ENCODE measurements around the gene RMND1. TPM values are rescaled to one million over a fixed set of nuclear protein-coding genes. Genes with fewer than 3 reads are reported as not detected.

Gene RMND1
- total RNA-seq, 1 donor = 30.7 TPM

GRCh38 chr6:151440498-151440897, 11.4 kb downstream of the RMND1 start:
- no peak for DNase-seq (ENCODE audit: low read depth)
- H3K4me3 ChIP-seq (ENCODE audit: low read depth, low read length) = no peak overlapping the region
- TF ChIP-seq CTCF (IDR thresholded peaks at IDR 0.05; ENCODE audit: insufficient read depth, low read depth, low read length) = no peak

GRCh38 chr6:151437401-151437800, 14.5 kb downstream of the RMND1 start:
- DNase-seq (ENCODE audit: low read depth) = peak; percentile 36
- no peak for TF ChIP-seq CTCF (IDR thresholded peaks at IDR 0.05; ENCODE audit: insufficient read depth, low read depth, low read length)
- no peak overlapping the region for H3K4me3 ChIP-seq (ENCODE audit: low read depth, low read length)

- peak; percentile 58 for DNase-seq (ENCODE audit: low read depth)
- no peak for TF ChIP-seq CTCF (IDR thresholded peaks at IDR 0.05; ENCODE audit: insufficient read depth, low read depth, low read length)
- H3K4me3 ChIP-seq (ENCODE audit: low read depth, low read length) = no peak overlapping the region
These were observed 15.1 kb downstream of the RMND1 start for GRCh38 chr6:151436802-151437201.

- H3K4me3 ChIP-seq (ENCODE audit: low read depth, low read length) = no peak overlapping the region
- peak; percentile 81 for DNase-seq (ENCODE audit: low read depth)
- no peak for TF ChIP-seq CTCF (IDR thresholded peaks at IDR 0.05; ENCODE audit: insufficient read depth, low read depth, low read length)
These were observed 15.6 kb downstream of the RMND1 start for GRCh38 chr6:151436300-151436699.

GRCh38 chr6:151434369-151434768, 17.6 kb downstream of the RMND1 start:
- H3K4me3 ChIP-seq (ENCODE audit: low read depth, low read length) = no peak overlapping the region
- TF ChIP-seq CTCF (IDR thresholded peaks at IDR 0.05; ENCODE audit: insufficient read depth, low read depth, low read length) = no peak

GRCh38 chr6:151432651-151433050, 19.3 kb downstream of the RMND1 start:
- H3K4me3 ChIP-seq (ENCODE audit: low read depth, low read length) = no peak overlapping the region
- TF ChIP-seq CTCF (IDR thresholded peaks at IDR 0.05; ENCODE audit: insufficient read depth, low read depth, low read length) = no peak
- no peak for DNase-seq (ENCODE audit: low read depth)

More at GRCh38 chr6:151434369-151434768, 17.6 kb downstream of the RMND1 start:
- DNase-seq (ENCODE audit: low read depth) = no peak

- no peak for DNase-seq (ENCODE audit: low read depth)
- no peak overlapping the region for H3K4me3 ChIP-seq (ENCODE audit: low read depth, low read length)
- TF ChIP-seq CTCF (IDR thresholded peaks at IDR 0.05; ENCODE audit: insufficient read depth, low read depth, low read length) = no peak
These were observed 20.6 kb downstream of the RMND1 start for GRCh38 chr6:151431337-151431736.
